ENCODE data around the gene OR10H5.
"Not testable (repeated sequence)": the region's sequence is repeated elsewhere in the genome, so short reads cannot be mapped to it uniquely, and the experiment has no call there.

Gene OR10H5

DNA sequence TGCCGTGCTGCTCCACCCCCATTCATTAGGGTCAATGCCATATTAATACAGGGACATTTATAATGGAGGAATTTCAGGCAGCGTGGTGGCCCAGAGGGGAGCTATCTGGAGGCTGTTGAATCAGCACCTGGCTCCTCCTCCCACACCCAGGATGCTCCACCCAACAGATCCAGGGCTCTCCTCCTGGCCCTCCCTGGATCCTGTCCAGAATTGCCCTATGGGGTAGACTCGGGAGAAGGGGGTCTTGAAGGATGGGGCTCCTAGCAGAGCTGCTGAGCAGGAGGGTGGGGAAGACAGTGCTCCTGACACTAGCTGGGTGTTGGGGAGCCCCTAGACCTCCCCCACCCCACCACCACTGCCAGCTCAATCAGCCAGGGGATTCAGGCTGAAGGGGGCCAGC, 5.2 kb upstream of the OR10H5 start:
- no peaks in the 10 kb centered on the region for H3K36me3 Mint-ChIP-seq
- peaks cover 6% of the 10 kb centered on the region for H3K4me1 Mint-ChIP-seq (ENCODE audit: low read depth)
- no peaks in the 10 kb centered on the region for H3K27me3 Mint-ChIP-seq
- no peak overlapping the region for H3K27ac Mint-ChIP-seq
- H3K9me3 Mint-ChIP-seq (ENCODE audit: low read depth) = no peaks in the 10 kb centered on the region
- H3K4me3 Mint-ChIP-seq = no peak overlapping the region

DNA sequence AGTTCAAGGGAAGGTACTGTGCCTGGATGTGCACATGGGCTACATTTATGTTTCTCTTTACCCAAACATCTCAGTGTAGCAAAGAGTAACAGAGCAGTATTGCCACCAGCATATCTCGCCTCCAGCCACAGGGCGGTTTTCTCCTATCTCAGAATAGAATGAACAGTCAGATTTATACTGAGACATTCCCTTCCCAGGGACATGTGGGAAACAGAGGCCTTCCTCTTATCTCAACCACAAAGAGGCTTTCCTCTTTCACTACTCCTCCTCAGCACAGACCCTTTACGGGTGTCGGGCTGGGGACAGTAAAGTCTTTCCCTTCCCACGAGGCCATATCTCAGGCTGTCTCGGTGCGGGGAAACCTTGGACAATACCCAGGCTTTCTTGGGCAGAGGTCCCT, 4.6 kb upstream of the OR10H5 start:
- H3K27ac Mint-ChIP-seq; H3K36me3 Mint-ChIP-seq; H3K4me1 Mint-ChIP-seq (ENCODE audit: low read depth); H3K9me3 Mint-ChIP-seq (ENCODE audit: low read depth); H3K27me3 Mint-ChIP-seq; H3K4me3 Mint-ChIP-seq: not testable (repeated sequence)

DNA sequence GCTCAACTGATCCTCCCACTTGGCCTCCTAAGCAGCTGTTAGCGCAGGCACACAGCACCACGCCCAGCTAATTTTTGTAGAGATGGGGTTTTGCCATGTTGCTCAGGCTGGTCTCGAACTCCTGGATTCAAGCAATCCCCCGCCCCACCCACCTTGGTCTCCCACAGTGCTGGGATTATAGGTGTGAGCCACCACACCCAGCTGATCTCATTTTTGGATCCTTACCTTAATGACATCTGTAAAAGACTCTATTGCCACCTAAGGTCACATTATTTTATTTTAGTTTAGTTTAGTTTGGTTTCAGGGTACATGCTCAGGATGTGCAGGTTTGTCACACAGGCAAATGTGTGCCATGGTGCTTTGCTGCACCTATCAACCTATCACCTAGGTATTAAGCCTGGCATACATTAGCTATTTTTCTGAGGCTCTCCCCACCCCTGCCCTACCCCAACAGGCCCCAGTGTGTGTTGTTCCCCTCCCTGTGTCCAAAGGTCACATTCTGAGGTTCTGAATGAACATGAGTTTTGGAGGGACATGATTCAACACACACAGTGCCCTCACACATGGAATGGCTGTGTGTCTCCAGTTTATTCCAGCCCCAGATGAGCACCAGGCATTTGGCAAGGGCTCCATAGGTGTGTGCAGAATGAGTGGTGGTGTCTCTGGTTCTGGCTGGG, 1.3 kb downstream of the OR10H5 start:
- Mint-ChIP-seq H3K27me3 (peaks cover 10% of the 10 kb centered on the region), H3K36me3 (no peaks in the 10 kb centered on the region), H3K4me1 (ENCODE audit: low read depth) (no peaks in the 10 kb centered on the region), H3K4me3 (no peak overlapping the region), H3K27ac (no peak overlapping the region), H3K9me3 (ENCODE audit: low read depth) (no peaks in the 10 kb centered on the region)

DNA sequence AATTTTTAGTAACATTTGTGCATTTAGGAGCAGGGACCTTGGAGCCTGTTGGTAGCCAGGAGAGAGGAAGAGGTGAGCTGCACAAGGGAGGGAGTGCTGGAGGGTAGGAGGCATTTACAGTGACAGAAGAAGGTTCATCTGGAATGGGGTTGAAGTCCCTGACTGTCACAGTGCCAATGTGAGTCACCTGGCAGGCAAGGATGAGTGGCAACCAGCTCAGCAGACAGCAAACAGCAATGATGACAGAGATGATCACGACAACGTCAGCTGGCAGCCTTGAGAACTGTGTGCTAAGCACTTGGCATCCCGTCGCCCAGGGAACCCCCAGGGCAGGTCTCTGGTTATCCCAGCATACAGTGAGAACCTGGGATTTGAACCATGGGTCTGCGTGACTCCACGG, 2.6 kb downstream of the OR10H5 start:
- Mint-ChIP-seq H3K27me3 (peaks cover 10% of the 10 kb centered on the region), H3K4me3 (no peak overlapping the region), H3K27ac (no peak overlapping the region), H3K9me3 (ENCODE audit: low read depth) (no peaks in the 10 kb centered on the region), H3K4me1 (ENCODE audit: low read depth) (no peaks in the 10 kb centered on the region), H3K36me3 (no peaks in the 10 kb centered on the region)

DNA sequence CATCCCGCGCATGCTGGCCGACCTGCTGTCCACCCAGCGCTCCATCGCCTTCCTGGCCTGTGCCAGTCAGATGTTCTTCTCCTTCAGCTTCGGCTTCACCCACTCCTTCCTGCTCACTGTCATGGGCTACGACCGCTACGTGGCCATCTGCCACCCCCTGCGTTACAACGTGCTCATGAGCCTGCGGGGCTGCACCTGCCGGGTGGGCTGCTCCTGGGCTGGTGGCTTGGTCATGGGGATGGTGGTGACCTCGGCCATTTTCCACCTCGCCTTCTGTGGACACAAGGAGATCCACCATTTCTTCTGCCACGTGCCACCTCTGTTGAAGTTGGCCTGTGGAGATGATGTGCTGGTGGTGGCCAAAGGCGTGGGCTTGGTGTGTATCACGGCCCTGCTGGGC, 6.8 kb downstream of the OR10H5 start:
- not testable (repeated sequence) for H3K36me3 Mint-ChIP-seq; H3K9me3 Mint-ChIP-seq (ENCODE audit: low read depth); H3K4me3 Mint-ChIP-seq; H3K4me1 Mint-ChIP-seq (ENCODE audit: low read depth)
- H3K27ac Mint-ChIP-seq = peak overlapping the region; percentile 8
- H3K27me3 Mint-ChIP-seq = peaks cover 12% of the 10 kb centered on the region

DNA sequence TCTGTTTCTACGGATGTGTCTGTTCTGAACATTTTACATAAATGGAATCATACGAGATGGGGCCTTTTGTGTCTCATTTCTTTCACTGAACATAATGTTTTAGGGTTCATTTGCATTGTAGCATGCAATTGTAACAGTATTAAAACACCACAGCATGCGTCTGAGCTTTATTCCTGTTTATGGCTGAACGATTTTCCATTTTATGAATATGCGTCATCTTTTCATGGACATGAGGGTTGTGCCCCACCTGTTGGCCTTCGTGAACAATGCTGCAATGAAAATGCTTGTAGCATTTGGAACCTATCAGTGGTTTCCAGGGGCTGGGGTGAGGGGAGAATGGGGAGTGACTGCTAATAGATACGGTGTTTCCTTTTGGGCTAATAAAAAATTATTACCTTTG, 22.9 kb downstream of the OR10H5 start:
- peaks cover 18% of the 10 kb centered on the region for H3K4me1 Mint-ChIP-seq (ENCODE audit: low read depth)
- H3K36me3 Mint-ChIP-seq = no peaks in the 10 kb centered on the region
- H3K4me3 Mint-ChIP-seq = no peak overlapping the region
- H3K27ac Mint-ChIP-seq = no peak overlapping the region
- H3K27me3 Mint-ChIP-seq = peaks cover 3% of the 10 kb centered on the region
- H3K9me3 Mint-ChIP-seq (ENCODE audit: low read depth) = no peaks in the 10 kb centered on the region

DNA sequence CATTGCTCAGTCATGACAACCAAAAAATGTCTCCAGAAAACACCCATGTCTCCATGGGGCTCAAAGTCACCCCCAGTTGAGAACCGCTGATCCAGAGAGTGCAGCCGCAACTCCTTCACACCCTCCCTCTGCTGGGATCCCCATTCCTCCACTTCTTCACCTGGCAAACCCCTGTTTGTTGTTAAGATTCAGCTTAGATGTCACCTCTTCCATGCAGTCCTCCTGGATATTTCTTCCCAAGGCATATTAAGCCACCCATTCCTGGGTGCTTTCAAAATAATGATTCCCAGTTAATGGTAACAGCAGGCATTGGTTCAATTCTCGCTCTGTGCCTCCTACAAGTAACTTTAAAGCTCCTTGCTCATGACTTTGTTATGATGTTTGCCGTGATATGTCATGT, 24.0 kb downstream of the OR10H5 start:
- Mint-ChIP-seq H3K27ac (no peak overlapping the region), H3K4me1 (ENCODE audit: low read depth) (peaks cover 18% of the 10 kb centered on the region), H3K27me3 (peaks cover 3% of the 10 kb centered on the region), H3K36me3 (no peaks in the 10 kb centered on the region), H3K4me3 (no peak overlapping the region), H3K9me3 (ENCODE audit: low read depth) (no peaks in the 10 kb centered on the region)

DNA sequence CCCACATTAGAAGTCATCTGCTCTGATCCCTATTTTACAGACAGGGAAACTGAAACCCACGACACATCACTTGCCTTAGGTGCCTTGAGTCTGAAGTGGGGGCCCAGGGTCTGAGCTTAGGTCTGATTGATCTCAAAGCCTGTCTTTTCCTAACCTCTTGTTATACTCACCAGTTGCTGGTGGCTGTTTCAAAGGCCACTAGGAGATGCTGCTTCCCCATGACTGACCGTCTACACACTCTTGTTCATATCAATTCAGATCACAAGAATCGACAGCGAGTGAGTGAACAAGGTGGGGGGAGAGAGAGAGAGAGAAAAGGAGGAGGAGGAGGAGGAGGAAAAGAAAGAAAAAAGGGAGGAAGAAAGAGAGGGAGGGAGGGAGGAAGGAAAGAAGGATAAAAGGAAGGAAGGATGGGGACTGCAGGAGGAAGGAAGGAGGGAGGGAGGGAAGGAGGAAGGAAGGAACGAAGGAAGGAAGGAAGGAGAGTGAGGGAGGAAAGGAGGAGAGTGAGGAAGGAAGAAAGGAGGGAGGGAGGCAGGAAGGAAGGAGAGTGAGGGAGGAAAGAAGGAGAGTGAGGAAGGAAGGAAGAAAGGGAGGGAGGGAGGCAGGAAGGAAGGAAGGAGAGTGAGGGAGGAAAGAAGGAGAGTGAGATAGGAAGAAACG, 24.7 kb downstream of the OR10H5 start:
- Mint-ChIP-seq H3K27me3 (peaks cover 3% of the 10 kb centered on the region), H3K4me1 (ENCODE audit: low read depth) (peaks cover 18% of the 10 kb centered on the region), H3K27ac (no peak overlapping the region), H3K4me3 (no peak overlapping the region), H3K36me3 (no peaks in the 10 kb centered on the region), H3K9me3 (ENCODE audit: low read depth) (no peaks in the 10 kb centered on the region)

DNA sequence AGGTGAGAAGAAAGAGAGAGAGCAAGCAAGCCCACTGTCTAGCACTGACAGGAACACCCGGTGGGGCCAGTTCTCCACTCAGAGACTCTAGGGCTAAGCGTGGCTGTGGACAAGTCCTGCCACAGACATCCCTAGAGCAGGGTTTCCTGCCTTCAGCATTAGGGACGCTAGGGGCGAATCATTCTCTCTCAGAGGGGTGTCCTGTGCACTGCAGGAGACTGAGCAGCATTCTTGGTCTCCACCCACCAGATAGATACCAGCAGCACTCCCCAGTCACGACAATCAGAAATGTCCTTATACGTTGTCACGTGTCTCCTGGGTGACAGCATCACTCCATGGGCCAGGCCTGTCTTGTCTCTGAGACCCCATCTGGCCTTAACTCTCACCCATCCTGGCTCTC, 26.5 kb downstream of the OR10H5 start:
- no peak overlapping the region for H3K4me3 Mint-ChIP-seq
- H3K27ac Mint-ChIP-seq = no peak overlapping the region
- H3K9me3 Mint-ChIP-seq (ENCODE audit: low read depth) = no peaks in the 10 kb centered on the region
- no peaks in the 10 kb centered on the region for H3K36me3 Mint-ChIP-seq
- H3K4me1 Mint-ChIP-seq (ENCODE audit: low read depth) = peaks cover 18% of the 10 kb centered on the region
- H3K27me3 Mint-ChIP-seq = peaks cover 3% of the 10 kb centered on the region

DNA sequence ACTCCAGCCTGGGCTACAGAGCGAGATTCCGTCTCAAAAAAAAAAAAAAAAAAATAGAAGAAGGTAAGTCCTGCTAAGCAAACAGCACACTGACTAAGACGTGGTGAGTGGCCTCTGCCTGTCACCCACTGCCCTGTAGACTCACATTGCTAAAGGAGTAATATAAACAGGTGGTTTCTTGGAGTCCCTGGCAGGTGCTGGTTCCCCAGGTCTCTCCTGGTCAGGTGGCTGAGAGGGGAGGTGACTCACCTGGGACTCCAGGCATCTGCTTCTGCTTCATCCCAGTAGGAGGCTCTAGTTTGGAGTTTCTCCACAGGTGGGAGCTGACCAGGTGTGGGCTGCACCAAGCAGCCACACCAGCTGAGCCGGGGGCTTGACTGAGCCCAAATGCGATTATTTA, 27.8 kb downstream of the OR10H5 start, which contains the start of gene OR10H1:
OR10H1 (minus strand) TSS at position 359 of the 400 bp plus-strand sequence. CDS start 7,627 bp downstream, outside the sequence.
- no peaks in the 10 kb centered on the region for H3K9me3 Mint-ChIP-seq (ENCODE audit: low read depth)
- peaks cover 18% of the 10 kb centered on the region for H3K4me1 Mint-ChIP-seq (ENCODE audit: low read depth)
- H3K4me3 Mint-ChIP-seq = no peak within 1 kb of the TSS
- H3K27me3 Mint-ChIP-seq = peaks cover 3% of the 10 kb centered on the region
- no peak within 1 kb of the TSS for H3K27ac Mint-ChIP-seq
- H3K36me3 Mint-ChIP-seq = no peaks in the 10 kb centered on the region

DNA sequence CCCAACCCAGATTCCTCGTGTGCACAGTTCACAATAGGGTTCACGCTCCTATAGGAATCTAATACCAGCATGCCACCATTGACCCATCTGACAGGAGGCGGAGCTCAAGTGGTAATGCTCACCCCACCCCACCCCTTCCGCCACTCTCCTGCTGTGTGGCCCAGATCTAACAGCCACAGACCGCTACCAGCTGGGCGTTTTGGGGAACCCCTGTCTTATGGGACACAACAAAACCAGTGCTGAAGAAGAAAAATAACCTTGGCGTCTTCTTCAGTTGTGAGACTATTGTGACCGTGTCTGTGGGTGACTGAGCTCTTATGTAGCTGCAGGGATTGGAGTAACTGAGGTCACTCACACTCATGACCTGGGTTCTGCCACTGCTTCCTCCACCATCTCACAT, 33.2 kb downstream of the OR10H5 start:
- H3K4me3 Mint-ChIP-seq = no peak overlapping the region
- H3K4me1 Mint-ChIP-seq (ENCODE audit: low read depth) = no peaks in the 10 kb centered on the region
- no peak overlapping the region for H3K27ac Mint-ChIP-seq
- H3K27me3 Mint-ChIP-seq = no peaks in the 10 kb centered on the region
- no peaks in the 10 kb centered on the region for H3K36me3 Mint-ChIP-seq
- H3K9me3 Mint-ChIP-seq (ENCODE audit: low read depth) = no peaks in the 10 kb centered on the region

DNA sequence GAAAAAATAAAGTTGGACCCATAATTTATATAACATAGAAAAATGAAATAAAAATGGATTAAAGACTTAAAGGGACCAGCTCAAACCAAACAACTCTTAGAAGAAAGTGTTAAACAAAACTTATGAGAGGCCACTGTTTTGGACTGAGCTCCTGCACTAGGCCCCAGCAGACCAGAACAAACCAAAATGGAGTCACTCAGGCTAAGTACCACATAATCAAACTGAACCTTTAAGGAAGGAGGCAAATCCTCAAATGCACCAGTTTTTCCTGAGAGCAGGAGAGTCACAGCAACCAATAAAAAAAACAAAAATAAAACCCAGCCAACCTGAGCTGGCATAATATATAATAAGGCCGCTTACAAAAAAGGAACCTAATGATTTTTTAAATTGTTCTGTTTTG, 38.3 kb downstream of the OR10H5 start:
- Mint-ChIP-seq H3K27me3 (no peaks in the 10 kb centered on the region), H3K36me3 (no peaks in the 10 kb centered on the region), H3K4me1 (ENCODE audit: low read depth) (no peaks in the 10 kb centered on the region), H3K27ac (no peak overlapping the region), H3K4me3 (no peak overlapping the region), H3K9me3 (ENCODE audit: low read depth) (no peaks in the 10 kb centered on the region)

DNA sequence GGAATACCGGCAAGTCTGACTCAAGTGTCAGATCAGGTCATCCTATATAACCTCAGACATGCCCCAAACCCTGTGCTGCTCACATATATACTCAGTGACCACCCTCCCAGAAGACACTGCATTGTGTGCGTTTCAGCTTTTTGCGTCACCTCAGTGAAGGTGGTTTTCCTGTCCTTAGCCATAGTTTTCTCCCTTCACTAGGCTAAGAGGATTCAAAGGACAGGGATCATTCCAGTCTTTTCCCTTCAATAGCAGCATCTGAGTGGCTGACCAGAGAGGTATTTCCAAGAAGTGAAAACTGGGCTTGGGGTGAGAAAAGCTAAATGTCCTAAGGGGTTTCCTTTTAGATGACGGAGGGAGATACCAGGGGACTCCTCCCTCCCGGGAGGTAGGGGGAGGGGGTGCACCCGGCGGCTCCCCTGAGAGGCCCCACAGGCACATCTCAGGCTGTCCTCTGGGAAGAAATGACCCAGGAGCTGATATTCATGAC, 40.7 kb downstream of the OR10H5 start:
- no peaks in the 10 kb centered on the region for H3K36me3 Mint-ChIP-seq
- H3K27me3 Mint-ChIP-seq = no peaks in the 10 kb centered on the region
- H3K4me3 Mint-ChIP-seq = no peak overlapping the region
- H3K4me1 Mint-ChIP-seq (ENCODE audit: low read depth) = no peaks in the 10 kb centered on the region
- H3K9me3 Mint-ChIP-seq (ENCODE audit: low read depth) = no peaks in the 10 kb centered on the region
- no peak overlapping the region for H3K27ac Mint-ChIP-seq

DNA sequence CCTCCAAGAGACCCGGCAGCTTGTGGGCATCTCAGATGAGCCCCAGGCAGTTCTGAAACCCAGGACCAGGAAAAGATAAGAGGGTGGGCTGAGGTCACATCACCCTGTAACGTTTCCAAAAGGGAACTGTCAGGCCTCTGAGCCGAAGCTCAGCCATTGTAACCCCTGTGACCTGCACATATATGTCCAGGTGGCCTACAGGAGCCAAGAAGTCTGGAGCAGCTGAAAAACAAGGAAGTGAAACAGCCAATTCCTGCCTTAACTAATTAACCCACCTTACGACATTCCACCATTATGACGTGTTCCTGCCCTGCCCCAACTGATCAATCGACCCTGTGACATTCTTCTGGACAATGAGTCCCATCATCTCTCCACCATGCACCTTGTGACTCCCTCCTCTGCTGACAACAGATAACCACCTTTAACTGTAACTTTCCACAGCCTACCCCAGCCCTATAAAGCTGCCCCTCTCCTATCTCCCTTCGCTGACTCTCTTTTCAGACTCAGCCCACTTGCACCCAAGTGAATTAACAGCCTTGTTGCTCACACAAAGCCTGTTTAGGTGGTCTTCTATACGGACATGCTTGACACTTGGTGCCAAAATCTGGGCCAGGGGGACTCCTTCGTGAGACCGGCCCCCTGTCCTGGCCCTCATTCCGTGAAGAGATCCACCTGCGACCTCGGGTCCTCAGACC, 41.3 kb downstream of the OR10H5 start:
- H3K27me3 Mint-ChIP-seq; H3K27ac Mint-ChIP-seq; H3K4me1 Mint-ChIP-seq (ENCODE audit: low read depth); H3K36me3 Mint-ChIP-seq; H3K9me3 Mint-ChIP-seq (ENCODE audit: low read depth); H3K4me3 Mint-ChIP-seq: not testable (repeated sequence)

DNA sequence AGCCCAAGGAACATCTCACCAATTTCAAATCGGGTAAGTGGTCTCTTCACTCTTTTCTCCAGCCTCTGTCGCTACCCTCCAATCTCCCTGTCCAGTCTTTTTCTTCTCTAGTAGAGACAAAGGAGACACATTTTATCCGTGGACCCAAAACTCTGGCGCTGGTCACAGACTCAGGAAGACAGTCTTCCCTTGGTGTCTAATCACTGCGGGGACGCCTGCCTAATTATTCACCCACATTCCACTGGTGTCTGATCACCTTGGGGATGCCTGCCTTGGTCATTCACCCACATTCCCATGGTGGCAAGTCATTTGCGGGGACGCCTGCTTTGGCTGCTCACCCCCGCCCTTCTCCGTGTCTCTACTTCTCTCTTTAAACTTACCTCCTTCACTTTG, 41.8 kb downstream of the OR10H5 start:
- Mint-ChIP-seq H3K27ac (no peak overlapping the region), H3K4me3 (no peak overlapping the region), H3K4me1 (ENCODE audit: low read depth) (no peaks in the 10 kb centered on the region), H3K27me3 (no peaks in the 10 kb centered on the region), H3K36me3 (no peaks in the 10 kb centered on the region), H3K9me3 (ENCODE audit: low read depth) (no peaks in the 10 kb centered on the region)
